Measurements from ENCODE around the gene MRPS30.
"Not testable (repeated sequence)": the region's sequence is repeated elsewhere in the genome, so short reads cannot be mapped to it uniquely, and the experiment has no call there.

Gene MRPS30

DNA sequence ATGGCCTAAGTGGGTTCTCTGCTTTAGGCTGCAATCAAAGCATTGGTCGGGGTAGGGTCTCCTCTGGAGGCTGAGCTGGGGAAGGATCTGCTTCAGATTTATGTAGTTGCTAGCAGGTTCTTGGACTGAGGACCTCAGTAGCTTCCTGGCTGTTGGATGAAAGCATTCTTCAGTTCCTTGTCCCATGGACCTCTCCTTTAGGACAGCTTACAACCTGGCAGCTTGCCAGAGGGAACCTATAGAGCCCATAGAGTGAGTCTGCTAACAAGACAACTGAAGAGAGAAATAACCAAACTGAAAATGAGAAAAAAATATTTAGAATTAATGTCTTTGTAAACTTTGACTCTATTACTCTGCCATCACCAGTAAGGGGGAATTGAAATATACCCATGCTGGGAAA, 12.4 kb downstream of the MRPS30 start:
- no peak for DNase-seq (ENCODE audit: low spot score)

DNA sequence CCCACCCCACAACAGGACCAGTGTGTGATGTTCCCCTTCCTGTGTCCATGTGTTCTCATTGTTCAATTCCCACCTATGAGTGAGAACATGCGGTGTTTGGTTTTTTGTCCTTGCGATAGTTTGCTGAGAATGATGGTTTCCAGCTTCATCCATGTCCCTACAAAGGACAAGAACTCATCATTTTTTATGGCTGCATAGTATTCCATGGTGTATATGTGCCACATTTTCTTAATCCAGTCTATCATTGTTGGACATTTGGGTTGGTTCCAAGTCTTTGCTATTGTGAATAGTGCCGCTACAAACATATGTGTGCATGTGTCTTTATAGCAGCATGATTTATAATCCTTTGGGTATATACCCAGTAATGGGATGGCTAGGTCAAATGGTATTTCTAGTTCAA, 15.9 kb downstream of the MRPS30 start:
- DNase-seq (ENCODE audit: low spot score) = not testable (repeated sequence)

DNA sequence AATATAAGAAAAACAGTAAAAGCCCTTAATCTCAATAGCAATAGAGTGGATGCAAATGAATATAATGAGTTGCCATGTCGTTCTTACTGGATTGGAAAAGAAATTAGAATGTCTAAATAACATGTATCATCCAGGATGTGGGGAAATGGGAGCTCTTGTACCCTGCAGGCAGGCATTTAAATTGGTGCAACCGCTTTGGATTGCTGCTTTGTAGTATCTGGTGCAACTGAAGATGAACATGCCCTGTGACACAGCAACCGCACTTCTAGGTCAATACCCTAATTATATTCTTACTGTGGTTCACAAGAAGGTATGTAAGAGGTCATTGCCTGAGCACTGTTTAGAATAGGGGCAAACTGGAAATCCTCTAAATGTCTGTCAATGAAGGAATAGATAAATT, 18.9 kb downstream of the MRPS30 start:
- DNase-seq (ENCODE audit: low spot score) = no peak

DNA sequence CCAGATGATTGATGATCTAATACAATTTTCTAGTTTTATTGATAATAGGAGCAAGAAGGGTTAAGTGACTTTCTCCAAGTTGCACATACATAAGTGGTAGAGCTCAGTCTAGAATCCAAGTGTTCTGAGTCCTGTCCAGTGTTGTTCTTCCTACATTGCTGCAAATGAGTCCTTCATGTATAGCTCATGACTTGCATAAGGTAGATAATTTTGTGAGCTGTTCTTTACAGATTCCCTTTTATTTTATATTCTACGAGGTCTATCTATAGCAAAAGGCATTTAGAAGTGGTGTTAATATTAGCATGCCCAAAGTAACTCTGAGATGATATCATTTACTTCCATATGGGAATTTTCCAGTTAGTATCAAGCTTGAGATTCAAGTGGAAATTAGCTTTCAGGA, 20.0 kb downstream of the MRPS30 start:
- DNase-seq (ENCODE audit: low spot score) = no peak

DNA sequence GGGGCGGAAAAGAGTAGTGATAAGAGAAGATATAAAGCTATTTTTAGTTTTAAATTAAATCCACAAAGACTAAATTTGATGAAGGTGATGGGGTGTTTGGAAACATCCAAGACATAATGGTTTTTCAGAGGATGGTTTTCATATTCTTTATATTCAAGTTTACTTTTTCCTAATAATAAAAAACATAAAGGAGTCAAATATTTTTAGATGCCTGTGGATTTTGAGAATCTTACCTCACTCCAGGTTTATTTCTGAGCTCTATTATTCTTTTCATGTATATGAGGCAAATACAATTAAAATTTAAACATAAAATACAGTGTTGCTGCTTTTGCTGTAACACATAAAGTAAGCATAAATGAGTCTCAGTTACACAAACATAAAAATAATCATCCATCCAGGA, 22.2 kb downstream of the MRPS30 start:
- no peak for DNase-seq (ENCODE audit: low spot score)

DNA sequence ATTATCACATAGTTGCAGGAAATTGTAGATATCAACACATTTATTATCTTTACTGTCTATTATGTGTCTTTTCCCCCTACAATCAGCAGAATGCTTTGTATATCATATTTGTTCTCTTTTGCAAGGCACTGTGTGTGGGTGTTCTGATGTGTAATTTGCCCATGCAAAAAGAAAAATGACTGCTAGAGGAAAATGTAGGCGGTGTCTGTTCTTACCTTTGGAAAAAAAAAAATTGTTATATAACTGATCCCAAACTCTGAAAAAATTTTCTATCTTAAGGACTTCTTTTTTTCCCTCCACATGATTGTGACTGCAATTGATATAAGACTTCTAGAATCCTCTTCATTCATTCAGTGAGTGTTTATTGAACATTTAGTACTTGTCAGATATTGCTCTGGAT, 24.5 kb downstream of the MRPS30 start:
- DNase-seq (ENCODE audit: low spot score) = no peak

DNA sequence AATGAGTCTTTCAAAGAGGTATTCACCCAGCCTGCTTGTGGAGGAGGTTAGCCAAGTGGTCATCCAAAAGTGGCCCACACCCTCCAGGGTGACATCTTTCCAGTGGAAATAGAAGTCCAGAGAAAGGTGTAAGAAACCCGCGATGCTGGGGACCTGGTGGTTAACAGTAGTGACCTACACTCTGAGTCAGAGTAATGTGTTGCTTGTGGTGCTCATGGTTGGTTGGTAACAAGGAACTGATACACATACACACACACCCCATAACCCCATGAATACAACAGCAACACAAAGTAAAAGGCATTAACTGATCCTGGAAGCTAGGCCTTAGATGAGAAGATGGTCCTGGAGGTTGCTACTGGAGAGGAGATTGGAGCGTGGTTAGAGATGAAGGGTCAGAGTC, 26.9 kb downstream of the MRPS30 start:
- no peak for DNase-seq (ENCODE audit: low spot score)

DNA sequence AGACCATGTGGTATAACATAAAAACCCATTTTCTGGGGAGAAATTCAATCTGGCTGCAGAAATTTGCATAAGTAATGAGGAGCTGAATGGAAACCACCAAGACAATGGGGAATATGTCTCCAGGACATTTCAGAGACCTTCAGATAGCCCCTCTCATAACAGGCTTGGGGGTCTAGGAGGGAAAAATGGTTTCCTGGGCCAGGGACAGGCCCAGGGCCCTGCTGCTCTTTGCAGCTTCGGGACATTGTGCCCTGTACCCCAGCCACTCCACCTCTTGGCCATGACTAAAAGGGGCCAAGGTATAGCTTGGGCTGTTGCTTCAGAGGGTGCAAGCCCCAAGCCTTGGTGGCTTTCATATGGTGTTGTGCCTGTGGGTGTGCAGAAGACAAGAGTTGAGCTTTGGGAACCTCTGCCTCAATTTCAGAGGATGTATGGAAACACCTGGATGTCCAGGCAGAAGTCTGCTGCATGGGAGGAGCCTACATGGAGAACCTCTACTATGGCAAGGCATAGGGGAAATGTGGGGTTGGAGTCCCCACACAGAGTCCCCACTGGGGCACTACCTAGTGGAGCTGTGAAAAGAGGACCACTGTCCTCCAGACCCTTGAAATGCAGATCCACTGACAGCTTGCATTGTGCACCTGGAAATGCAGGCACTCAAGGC, 30.4 kb downstream of the MRPS30 start:
- no peak for DNase-seq (ENCODE audit: low spot score)

DNA sequence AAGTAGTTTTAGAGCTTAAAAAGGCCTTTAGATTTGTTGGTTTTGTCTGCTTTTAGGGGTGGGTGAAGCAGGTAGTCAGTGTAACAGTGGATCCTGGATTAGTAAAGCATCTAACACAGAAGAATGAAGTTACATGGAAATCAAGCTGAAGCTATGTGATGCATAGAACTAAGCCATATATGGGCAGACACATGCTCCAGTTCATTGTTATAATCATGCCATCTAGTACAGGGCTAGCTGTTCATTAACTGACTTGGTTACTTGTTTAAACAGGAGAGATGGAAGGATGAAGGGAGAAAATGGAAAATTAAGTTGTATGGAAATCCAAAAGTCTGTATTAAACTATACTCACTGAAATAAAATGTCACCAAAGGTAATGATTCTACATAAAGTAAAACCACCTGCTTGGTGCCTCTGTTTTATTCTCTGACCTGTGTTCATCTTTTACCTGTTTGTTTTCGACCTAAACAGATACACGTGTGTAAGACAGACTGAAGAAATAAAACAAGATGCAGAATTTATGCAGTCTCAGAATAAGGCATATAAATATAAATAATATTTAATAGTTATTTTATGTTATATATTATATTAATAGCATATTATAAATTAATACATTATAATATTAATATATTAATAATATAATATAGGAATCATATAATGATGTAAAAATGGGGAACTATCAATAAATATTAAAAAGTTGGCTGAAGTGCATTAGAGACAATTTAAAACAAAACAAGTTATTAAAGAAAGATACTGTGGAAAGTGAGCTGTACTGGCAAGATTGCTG, 33.9 kb downstream of the MRPS30 start:
- DNase-seq (ENCODE audit: low spot score) = no peak

DNA sequence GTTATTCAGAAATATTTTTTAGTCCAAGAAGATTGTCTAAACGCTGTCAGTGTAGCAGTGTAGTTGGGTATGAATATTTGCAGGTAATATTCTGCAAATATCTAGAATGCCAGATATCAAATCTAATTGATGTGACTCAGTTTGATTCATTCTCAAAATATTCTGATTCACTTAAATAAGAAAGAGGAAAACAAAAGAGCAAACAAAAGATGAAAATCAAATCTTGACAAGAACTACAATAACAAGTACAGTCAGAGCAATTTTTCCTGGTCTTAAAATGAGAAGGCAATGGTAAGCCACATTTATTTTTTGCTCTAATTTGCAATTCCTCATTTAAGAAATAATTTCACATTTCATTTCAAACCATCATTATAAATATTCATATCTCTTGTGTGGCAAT, 36.0 kb downstream of the MRPS30 start:
- DNase-seq (ENCODE audit: low spot score) = no peak

DNA sequence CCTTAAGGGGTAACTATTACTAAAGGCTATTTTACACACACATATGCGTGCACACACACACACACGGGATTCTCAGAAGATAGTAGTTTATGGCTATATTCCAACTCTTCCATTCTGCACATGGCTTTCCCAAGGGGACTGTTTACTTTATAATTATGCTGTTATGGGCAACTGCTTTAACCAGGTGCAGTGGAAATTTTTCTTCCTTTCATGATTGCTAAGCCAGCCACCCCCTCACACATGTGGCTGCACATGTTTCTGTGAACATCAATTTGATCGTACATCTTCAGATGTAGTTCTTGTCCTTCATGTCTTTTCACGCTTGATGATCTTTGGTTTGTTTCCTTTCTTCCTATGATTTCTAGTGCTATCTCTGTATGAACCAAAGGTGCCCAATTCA, 37.0 kb downstream of the MRPS30 start:
- DNase-seq (ENCODE audit: low spot score) = no peak

DNA sequence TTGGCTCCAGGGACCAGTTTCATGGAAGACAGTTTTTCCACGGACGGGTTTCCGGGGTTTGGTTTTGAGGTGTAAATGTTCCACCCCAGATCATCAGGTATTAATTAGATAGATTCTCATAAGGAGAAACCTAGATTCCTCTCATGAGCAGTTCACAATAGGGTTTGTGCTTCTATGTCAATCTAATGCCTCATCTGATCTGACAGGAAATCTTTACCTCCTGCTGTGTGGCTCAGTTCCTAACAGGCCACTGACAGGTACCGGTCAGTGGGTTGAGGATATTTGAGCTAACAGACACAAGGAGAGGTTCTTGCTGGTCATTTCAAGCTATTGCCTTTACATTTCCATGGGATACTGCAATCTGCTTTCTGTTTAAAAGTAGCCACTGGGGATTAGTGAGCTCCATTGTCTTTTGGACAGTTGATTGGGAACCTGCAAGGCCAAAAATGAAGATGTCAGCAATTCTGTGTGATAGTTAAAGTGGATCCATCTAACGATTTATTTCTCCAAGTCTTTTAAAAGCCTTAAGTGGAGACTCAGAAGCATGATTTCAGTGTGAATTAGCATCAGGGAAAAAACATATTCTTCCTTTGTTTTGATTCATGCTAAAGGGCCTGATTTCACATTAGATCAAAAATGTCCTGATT, 38.6 kb downstream of the MRPS30 start:
- no peak for DNase-seq (ENCODE audit: low spot score)

DNA sequence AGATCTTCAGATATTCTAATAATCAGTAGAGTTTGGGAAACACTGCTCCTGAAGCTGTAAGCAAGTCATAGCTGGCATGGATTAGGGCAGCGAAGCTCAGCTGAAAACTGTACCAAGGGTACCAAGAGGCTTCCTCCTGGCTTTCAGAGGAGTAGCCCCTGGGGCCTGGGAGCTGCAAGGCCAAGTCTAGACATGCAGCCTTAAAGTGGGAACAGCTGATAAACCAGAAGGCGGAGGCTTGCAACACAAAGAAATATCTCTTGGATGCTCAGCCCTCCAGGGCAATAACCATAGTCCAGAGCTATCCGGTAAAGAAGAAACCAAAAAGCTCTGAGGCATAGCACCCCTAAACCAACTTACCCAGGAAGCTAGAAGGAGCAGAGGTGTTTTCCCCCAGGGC, 51.5 kb downstream of the MRPS30 start:
- no peak for DNase-seq (ENCODE audit: low spot score)

DNA sequence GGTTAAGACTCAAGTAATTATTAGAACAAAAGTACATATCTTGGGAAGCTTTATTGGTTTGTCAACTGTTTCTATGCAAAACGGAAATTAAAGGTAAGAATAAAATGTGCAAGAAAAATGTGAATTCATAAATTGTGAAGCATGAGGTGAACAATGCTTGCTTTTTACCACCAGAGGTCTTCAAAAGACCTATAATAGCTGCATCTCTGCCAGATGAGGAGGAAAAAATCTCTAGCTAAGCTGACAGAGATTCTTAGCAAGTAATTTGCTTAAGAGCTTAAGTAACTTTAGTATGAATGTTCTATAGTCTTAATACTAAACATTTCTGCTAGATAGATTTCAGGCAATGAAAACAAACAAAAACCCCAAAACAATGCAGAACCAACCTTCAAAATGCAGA, 54.1 kb downstream of the MRPS30 start:
- DNase-seq (ENCODE audit: low spot score) = no peak
